Spleen (tissue), 7 donors: Measurements from ENCODE around the gene TADA1.

Experiments used
- CTCF ChIP-seq, 11 experiments: fragments of 200-600 bp in 7 of 11; fragments of 450-650 bp in 4 of 11; sonication (generic) in 4 of 11; IDR thresholded peaks in 8 of 11; conservative IDR thresholded peaks in 3 of 11; 1 replicate in 7 of 11; 2 replicates in 4 of 11; pipeline versions ENCODE4 v1.4.0 to v1.8.0; 2016 to 2021; ENCODE audit warnings: antibody characterized with exemption in 11 of 11, inconsistent platforms in 4 of 11, mild to moderate bottlenecking in 1 of 11
- POLR2A ChIP-seq, 3 donors: fragments of 450-650 bp; IDR thresholded peaks; one replicate each; pipeline ENCODE4 v1.5.1; 2017; ENCODE audit warnings: antibody characterized with exemption in 3 of 3, mild to moderate bottlenecking in 1 of 3
- POLR2AphosphoS5 ChIP-seq, 3 donors: sonication (generic); formaldehyde crosslinking; IDR thresholded peaks; one replicate each; pipeline ENCODE4 v1.5.1; 2017; ENCODE audit warnings: antibody characterized with exemption in 3 of 3
- donor health status: DM: no; HTN: no; CAD: no; lungs with moderate emphysema.
- donor health status: DM: no; HTN: no; CAD: no.
- donor health status: DM: no; HTN: no; CAD: no.

- TF ChIP-seq CTCF (IDR thresholded peaks at IDR 0.05 in 8 of 11, conservative IDR thresholded peaks at IDR 0.05 in 3 of 11), result no peak
- TF ChIP-seq POLR2AphosphoS5 (IDR thresholded peaks at IDR 0.05), result no peak
- TF ChIP-seq POLR2A (IDR thresholded peaks at IDR 0.05), result no peak
Observed at GRCh38 chr1:166907763-166908162, 31.7 kb upstream of the TADA1 start.
